H1 (cell line): ENCODE results near the gene ZFYVE21.
A peak's percentile ranks its signal among the peaks of the same experiment; 100 is the strongest.

Experiments
- BACH1 ChIP-seq: IDR thresholded peaks from 2 replicates; pipeline ENCODE4 v1.6.1; 2012; ENCODE audit warnings: low read length, improper control_type of control experiment
- CTCF ChIP-seq, 3 experiments: IDR thresholded peaks; 1 replicate in 2 of 3; 2 replicates in 1 of 3; pipeline versions ENCODE4 v1.5.1 to v1.6.1; 2011; ENCODE audit warnings: low read length in 3 of 3, mild to moderate bottlenecking in 3 of 3, inconsistent platforms in 2 of 3, low read depth in 1 of 3, moderate library complexity in 1 of 3; ENCODE audit not compliant: insufficient read depth in 1 of 3; ENCODE audit errors: control extremely low read depth in 1 of 3
- SIX5 ChIP-seq: IDR thresholded peaks from 2 replicates; pipeline ENCODE4 v1.6.1; 2011; ENCODE audit warnings: mild to moderate bottlenecking, low read depth, low read length
- SUZ12 ChIP-seq: fragments of 200-600 bp; sonication (generic); IDR thresholded peaks from 2 replicates; pipeline ENCODE4 v1.6.1; 2012; ENCODE audit warnings: mild to moderate bottlenecking, inconsistent platforms, low read length, moderate library complexity, mixed read lengths
- YY1 ChIP-seq: IDR thresholded peaks from 2 replicates; pipeline ENCODE4 v1.6.1; 2011; ENCODE audit warnings: low read depth, mild to moderate bottlenecking, low read length
- TF ChIP-seq, protein P1 (sequence below): IDR thresholded peaks from 2 replicates; pipeline ENCODE4 v1.6.1; 2012; ENCODE audit warnings: inconsistent platforms

- TF ChIP-seq YY1 (0 out of 2 replicates have a peak, but pooled peaks have one; percentile 21), CTCF (IDR thresholded peaks at IDR 0.05; ENCODE audit: control extremely low read depth in 1 of 3, insufficient read depth in 1 of 3, low read depth in 1 of 3, low read length in 3 of 3) (no peak), SIX5 (no peak), BACH1 (no peak), SUZ12 (no peak)
- TF ChIP-seq, protein P1, sequence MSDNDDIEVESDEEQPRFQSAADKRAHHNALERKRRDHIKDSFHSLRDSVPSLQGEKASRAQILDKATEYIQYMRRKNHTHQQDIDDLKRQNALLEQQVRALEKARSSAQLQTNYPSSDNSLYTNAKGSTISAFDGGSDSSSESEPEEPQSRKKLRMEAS: peak; percentile 64
Observed at GRCh38 chr14:103715052-103716000, at the start of gene ZFYVE21, which contains the start of gene XRCC3.
